GM20431 (cell line): ENCODE measurements around the gene TTC39C.
"Not testable (repeated sequence)": the region's sequence is repeated elsewhere in the genome, so short reads cannot be mapped to it uniquely, and the experiment has no call there.

Source experiments
- in situ Hi-C: fragments of 300-500 bp; cut with MseI, MboI; formaldehyde crosslinking; loops from one replicate; pipeline ENCODE4 v1.15.0; 2020; ENCODE audit warnings: low sequenced_read_pairs; ENCODE audit not compliant: unreplicated experiment

TTC39C gene

DNA sequence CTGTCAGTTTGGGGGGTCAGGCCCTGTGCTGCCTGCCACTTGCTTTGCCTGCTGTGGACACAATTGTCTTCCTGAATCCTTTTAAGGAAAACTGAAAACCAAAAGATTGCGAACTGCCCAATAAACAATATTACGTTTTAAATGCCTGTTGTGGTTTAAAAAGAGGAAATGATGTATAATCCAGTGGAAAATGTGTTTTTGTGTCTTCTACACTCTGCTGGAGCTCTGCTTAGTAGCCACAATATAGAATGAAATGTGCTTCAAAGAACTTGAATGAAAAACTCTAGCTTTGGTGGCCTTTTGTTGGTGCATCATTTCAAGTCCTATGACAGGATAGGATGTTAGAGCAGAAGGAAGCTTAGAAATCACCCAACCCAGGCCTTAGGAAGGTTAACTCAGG is 101.1 kb downstream of the TTC39C start:
- in situ Hi-C loops: loop anchor here (25.0 kb wide), 1 partner anchor 203 kb away; no protein-coding TSS in a partner anchor

DNA sequence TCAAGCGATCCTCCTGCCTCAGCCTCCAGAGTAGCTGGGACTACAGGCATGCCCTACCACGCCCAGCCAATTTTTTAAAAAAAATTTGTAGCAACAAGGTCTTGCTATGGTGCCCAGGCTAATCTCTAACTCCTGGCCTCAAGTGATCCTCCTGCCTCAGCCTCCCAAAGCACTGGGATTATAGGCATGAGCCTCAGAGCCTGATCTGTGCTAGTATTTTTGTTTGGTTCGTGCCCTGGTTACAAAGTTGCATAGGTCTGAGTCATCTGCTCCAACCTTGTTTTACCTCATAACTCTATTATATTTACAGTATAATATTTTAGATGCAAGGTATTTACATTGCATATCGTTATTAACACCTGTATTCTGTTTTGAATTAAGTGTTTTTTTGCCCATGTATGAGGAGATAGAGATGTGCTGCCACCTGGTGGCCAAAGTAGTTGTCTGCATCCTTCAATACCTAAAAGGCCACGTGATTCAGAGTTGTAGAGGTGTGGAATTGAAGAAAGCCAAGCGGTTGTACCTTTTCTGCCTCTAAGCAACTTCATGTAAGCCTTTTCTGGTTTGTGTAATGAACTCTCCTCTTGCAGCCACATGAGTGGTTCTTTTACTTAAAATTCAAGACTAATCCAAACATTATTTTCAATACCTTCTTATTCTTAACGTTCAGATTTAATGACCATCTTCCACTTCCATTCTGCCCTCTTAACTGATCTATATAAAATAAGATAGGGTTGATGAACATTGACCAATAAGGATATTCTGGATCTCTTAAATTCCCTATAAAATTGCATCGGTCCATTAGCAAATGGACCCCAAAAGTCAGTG is 104.4 kb downstream of the TTC39C start:
- in situ Hi-C loops: loop anchor here (25.0 kb wide), 1 partner anchor 207 kb away; no protein-coding TSS in a partner anchor

DNA sequence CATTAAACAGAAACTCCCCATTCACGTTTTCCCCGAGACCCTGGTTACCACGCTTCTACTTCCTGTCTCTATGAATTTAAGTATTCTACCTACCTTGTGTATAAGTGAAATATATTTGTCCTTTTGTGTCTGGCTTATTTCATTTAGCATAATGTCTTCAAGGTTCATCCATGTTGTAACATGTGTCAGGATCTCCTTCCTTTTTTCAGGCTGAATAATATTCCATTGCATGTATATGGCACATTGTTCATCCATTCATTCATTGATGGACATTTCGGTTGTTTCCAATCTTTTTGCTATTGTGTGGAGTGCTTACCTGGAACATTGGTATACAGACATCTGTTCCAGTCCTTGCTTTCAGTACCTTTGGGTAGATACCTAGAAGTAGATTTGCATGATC is 106.1 kb downstream of the TTC39C start:
- in situ Hi-C loops: loop anchor here (25.0 kb wide), 1 partner anchor 208 kb away; no protein-coding TSS in a partner anchor

DNA sequence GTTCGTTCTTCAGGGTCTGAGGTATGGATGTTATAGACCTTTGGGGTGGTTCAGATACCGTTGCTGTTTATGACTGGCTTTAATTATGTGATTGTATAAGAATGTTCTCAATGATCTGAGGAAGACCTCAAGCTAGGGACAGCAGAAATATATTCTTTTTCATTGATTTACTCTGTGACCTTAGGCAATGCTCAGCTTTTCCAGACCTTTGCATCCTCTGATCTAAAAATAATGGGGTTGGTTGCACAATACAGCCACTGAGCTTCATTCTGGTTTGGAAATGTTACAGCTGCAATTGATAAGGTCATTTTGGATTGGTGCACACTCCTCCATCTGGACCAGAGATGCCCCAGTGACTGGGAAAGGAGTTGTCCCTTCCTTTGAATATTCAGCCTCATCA is 107.1 kb downstream of the TTC39C start:
- in situ Hi-C loops: loop anchor here (25.0 kb wide), 1 partner anchor 209 kb away; no protein-coding TSS in a partner anchor

DNA sequence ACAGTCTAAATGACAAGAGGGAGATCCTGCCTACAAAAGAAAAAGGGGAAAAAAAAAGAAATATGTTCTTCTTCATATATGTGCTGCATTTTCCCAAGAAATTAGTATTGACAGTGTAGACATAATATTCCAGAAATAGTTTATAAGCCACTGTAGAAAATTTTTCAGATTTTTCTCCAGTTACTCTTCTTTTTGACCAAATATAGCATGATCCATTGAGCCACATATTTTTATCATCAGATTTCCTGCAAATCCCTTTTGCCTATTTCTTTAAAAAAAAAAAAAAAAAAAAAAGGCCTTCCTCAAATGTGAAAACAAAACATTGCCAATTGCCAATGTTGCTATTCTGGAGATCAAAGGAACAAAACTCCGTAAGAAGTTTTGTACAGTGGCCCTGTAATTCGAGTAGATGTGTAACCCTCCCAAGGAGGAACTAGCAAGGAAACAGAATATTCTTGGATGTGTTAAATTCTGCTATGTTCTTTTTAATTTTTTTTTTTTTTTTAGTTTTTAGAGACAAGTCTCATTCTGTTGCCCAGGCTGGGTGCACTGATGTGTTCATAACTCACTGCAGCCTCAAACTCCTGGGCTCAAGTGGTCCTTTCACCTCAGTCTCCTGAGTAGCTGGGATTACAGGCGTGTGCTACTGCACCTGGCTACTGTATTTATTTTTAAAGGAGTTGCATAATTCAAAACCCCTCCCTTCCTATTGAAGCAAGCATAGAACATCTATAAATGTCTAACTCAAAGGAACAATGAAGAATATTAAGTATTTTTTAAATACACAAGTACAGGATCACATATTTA is 111.8 kb downstream of the TTC39C start:
- in situ Hi-C loops: no loop called here

DNA sequence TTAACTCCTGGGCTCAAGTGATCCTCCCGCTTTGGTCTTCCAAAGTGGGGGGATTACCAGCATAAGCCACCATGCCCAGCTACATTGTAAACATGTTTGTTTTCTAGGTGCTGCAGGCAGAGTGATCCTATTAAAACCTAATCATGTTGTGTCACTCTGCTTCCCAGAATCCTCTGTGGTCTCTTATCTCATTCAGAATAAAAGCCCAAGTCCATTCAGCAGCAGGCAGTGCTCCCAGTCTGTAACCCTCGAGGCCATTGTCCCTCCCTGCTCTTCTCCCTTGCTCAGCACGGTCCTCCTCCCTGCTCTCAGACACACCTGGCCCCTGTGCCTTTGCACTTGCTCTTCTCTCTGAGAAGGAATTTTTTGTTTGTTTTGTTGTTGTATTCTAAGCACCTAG is 113.2 kb downstream of the TTC39C start:
- in situ Hi-C loops: no loop called here

DNA sequence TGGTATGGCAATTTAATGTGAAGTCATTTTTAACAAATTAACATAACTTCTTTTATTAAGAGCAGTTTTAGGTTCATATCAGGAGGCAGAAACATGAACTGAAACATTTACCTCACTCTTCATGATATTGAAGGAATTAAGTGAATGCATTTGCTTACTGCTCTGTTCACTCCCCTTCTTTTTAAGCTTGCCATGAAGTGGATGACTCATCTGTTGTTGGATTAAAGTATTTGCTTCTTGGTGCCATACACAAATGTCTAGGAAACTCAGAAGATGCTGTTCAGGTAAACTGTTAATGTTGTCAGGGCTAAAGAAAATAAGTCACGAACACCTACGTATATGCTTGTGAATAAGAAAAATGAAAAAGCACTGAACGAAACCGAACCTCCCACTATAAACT is 114.1 kb downstream of the TTC39C start:
- in situ Hi-C loops: no loop called here

DNA sequence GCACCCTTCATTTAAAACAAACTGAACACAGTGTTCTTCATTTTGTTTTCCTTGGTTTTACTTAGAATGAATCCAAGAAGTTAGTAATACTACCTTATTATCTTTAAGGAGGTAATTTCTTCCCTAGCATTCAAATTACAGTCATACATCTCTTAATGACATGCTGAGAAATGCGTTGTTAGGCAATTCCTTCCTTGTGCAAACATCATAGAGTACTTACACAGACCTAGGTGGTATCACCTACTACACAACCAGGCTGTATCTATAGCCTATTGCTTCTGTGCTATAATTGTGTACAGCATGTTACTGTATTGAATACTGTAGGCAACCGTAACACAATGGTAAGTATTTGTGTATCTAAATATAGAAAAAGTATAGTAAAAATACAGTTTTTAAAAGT is 115.9 kb downstream of the TTC39C start:
- in situ Hi-C loops: no loop called here

DNA sequence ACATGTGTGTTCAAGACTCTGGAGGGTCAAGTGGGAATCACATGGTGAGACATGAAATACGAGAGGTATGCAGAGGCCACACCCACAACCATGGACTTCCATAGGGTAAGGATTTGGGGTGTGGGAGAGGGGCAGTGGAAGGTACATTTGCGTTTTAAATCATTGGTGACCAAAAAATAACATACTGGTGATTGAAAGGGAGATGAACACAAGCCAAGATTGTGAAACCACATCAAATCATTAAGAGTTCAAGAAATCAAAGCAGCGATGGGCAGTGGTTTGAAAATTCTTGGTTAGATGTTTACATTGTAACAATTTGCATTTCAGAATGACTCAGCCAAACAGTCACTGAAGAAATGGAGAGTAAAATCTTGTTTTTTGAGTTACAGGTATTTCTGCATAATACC is 122.4 kb downstream of the TTC39C start:
- in situ Hi-C loops: no loop called here

DNA sequence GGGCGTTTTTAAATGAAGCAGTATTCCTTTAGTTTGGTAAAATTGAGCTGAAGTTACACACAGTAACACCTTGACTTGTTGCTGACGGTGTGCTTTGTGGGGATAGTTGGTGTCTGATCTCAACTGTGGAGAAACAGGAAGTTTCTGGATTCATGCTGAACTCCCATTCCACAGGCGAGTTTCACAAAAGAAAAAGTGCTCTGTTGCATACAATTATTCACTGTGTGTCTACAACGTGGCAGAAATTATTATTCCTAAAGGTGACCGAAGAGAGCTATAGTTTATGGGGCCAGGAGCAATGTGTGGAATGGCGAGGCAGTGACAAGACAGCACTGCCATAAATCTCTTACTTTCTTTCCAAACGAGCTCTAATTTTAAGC is 123.8 kb downstream of the TTC39C start:
- in situ Hi-C loops: no loop called here

DNA sequence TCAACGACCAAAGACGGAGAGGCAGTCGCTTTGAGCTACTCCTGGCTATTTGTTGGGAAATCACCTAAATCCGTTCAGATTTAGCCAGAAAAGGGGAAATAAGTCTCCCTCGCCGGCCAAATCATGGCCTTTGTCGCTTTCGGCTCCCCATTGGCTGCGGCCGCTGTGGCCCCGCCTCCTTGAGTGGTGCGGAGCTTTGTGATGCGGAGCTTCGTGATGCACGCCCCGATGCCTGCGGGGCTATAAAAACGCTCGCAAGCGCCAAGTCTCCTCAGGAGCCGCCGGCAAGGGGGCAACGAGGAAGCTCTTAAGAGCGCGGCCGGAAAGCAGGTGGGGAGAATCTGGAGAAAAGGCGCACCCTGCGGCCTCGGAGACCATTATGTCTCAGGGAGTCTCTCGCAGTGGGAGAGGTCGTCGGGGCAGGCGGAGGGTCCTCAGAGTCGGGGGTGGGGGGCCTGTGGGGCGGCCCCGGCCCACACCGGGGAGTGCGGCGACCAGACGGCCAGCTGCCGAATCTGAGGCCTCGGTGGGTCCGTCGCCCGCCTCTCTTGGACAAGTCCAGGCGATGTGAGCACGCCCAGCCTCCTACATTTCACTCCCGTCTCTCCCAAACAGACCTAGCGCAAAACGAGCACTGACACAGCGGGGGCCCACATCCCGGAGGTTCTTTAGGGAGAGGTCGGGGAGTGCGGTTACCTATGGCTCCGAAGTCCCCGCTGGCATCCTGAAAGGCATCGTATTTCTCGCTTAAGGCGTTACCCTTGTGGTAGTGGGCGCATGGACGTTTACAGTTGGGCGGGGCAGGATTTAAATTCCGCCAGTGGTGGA is 124.4 kb downstream of the TTC39C start, which contains the start of gene CABYR:
CABYR (plus strand) TSS at position 274 of the 828 bp plus-strand sequence. CDS start 4,053 bp downstream, outside the sequence.
- in situ Hi-C loops: no loop called here

DNA sequence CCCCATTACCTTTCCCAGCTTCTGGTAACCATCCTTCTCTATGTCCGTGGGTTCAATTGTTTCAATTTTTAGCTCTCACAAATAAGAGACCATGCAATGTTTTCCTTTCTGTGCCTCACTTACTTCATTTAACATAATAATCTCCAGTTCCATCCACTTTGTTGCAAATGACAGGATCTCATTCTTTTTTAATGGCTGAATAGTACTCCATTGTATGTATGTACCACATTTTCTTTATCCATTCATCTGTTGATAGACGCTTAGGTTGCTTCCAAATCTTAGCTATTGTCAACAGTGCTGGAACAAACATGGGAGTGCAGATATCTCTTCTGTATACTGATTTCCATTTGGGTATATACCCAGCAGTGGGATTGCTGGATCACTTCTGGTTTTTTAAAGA is 126.1 kb downstream of the TTC39C start:
- in situ Hi-C loops: no loop called here

DNA sequence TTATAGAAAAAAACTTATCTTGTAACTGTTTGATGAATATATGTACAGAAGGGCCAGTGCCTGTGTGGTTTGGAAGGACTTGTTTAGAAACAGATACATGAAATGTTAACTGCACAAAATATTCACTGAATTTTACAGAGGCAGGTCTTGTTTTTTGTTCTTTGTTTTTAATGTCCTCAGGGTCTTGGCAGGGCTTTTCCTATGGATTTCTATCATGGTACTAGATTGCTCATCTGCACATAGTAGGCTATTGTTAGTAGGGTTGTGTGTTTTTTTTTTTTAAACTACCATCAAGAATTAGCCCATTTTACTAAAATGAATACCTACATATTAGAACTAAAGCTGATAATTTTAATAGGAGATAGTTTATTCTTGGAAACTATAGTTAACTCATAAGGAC is 127.8 kb downstream of the TTC39C start:
- in situ Hi-C loops: no loop called here

DNA sequence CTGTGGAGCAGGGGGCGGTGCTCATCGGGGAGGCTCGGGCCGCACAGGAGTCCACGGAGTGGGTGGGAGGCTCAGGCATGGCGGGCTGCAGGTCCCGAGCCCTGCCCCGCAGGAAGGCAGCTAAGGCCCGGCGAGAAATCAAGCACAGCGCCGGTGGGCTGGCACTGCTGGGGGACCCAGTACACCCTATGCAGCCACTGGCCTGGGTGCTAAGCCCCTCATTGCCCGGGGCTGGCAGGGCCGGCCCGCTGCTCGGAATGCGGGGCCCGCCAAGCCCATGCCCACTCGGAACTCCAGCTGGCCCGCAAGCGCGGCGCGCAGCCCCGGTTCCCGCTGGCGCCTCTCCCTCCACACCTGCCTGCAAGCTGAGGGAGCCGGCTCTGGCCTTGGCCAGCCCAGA is 135.0 kb downstream of the TTC39C start:
- in situ Hi-C loops: not testable (repeated sequence)

DNA sequence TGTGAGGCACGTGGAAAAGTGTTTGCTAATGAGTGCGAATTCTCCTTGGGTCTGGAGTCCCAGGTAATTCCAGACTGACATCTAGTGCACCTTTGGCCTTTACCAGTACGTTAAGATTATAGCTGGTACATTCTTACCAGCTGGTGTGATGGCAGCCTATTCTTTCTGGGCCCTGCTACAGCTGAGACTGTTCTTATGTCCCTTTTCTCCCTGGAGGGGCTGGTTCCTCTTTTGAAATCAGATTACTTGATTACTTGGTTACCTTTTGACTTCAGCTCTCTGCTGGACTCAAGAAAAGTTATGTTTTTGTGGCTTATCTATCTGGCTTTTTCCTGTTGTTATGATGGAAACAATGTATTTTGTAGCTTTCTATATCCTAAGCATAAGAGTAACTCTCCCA is 138.8 kb downstream of the TTC39C start:
- in situ Hi-C loops: no loop called here

DNA sequence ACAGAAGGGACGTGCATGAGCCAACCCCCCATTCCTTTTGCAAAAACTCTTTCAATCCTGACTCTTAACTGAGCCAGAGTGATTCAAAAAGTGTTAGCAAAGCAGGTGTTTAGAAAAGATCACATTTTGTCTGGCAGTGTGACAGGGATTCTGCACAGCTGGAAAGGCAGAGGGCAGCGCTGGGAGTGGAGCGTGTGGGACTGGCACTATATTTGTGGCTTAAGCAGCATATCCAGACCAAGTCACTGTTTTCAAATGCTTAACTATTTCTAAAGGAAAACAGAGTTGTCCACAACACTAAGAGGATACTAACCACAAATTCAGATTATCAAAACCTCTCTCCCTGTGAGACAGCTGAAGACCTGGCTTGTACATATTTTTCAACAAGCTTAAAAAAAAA is 143.3 kb downstream of the TTC39C start:
- in situ Hi-C loops: no loop called here

DNA sequence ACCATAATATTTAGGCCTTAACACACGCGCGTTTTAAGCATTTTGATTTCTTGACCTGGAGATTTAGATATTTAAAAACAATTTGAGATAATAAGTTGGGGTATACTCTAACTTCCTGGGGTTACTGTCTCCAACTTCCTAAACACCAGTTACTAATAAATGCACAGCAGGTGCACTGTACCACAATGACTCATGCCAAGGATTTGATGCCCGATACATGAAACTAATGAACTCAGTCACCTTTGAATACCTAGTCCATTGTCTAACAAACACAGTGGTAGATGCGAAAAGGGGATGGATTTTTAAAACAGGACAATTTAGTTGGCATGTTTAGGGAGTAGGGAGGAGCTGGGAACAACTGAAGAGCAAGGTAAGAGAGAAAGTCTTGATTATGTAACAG is 145.5 kb downstream of the TTC39C start:
- in situ Hi-C loops: no loop called here

DNA sequence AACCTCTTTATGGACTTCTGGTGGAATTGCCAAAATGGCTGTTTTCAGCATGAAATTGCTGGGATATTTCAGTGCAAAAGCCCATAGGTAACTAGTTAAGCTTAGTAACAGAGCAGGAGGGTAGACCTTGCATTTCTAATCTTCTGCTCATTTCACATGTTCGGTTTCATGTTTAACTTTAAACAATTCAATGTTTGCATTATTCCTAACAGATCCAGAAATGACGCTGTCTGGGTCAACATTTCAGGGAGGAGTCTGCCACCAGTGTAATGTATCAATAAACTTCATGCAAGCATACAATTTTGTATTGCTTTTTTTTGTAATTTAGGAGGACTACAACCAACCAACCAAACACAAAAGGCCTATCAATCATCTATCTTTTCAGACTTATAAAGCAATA is 146.8 kb downstream of the TTC39C start:
- in situ Hi-C loops: no loop called here

DNA sequence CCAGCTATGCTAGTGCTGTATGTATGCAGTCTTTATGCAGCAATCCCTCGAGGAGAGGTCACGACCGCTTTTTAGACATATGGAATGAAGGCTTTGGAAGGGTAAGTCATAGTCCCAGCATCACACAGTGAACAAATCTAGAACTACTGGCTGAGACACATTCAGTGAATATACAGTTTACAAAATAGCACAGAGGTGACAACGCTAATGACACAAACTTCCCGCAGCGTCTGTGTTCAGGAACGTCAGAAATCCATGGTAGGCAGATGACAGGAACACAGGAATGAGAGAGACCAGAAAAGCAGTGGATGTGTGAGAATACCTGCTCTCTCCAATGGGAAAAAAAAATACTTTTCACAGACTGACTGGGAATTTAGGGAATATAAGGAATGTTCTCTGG is 153.9 kb downstream of the TTC39C start:
- in situ Hi-C loops: no loop called here

DNA sequence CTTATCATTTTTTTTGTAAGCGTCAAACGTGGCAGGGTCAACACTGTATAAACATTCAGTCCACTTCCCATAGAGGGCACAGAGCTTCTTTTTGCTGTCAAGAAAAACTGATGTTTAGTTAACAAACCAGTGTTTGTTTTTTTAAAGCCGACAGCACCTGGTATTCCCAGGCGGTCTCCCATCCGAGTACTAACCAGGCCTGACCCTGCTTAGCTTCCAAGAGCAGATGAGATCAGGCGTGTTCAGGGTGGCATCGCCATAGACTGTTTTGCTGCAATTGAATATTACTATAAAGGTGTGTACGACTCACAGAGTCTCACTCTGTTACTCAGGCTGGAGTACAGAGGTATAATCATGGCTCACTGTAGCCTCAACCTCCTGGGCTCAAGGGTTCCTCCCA is 155.8 kb downstream of the TTC39C start:
- in situ Hi-C loops: no loop called here
